Measurements from ENCODE around the gene ZFPM1. TPM values are rescaled to one million over a fixed set of nuclear protein-coding genes. Genes with fewer than 3 reads are reported as not detected.
A peak's percentile ranks its signal among the peaks of the same experiment; 100 is the strongest.

Gene ZFPM1
- total and polyA plus RNA-seq, 2 of the 8 experiments (the other 6 are each of a cell fraction or from before 2014, with no cell fraction given), result 0.74 to 4.8 TPM

DNA sequence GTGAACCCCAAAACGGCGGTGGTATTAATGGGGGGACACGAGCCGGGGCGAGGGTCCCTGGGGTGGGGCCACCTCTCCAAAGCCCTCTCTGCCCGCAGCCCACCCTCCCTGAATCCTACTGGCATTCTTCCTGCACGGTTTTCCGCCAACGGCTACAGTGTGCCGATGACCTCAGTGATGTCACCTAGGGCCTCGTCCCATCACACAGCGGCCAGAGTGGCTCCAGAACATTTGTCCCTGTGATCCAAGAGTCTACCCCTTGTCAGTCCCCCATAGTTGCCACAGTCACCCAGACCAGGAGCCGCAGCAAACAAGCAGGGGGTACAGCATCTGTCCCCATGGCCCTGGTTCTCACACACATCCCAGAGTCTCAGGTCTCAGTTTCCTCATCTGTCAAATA lies 13.9 kb downstream of the ZFPM1 start:
- H4K20me1 ChIP-seq (replicated peaks in 1 of 2; ENCODE audit: control insufficient read depth in 1 of 2, insufficient read depth in 2 of 2, low read length in 2 of 2), result peaks cover 0 to 4% of the 10 kb centered on the region in 2 experiments
- H4K91ac ChIP-seq (replicated peaks; ENCODE audit: insufficient read length, low read length), result no peak overlapping the region
- no peak for TF ChIP-seq TBP (IDR thresholded peaks at IDR 0.05; ENCODE audit: low read depth, low read length)
- TF ChIP-seq, protein P1, sequence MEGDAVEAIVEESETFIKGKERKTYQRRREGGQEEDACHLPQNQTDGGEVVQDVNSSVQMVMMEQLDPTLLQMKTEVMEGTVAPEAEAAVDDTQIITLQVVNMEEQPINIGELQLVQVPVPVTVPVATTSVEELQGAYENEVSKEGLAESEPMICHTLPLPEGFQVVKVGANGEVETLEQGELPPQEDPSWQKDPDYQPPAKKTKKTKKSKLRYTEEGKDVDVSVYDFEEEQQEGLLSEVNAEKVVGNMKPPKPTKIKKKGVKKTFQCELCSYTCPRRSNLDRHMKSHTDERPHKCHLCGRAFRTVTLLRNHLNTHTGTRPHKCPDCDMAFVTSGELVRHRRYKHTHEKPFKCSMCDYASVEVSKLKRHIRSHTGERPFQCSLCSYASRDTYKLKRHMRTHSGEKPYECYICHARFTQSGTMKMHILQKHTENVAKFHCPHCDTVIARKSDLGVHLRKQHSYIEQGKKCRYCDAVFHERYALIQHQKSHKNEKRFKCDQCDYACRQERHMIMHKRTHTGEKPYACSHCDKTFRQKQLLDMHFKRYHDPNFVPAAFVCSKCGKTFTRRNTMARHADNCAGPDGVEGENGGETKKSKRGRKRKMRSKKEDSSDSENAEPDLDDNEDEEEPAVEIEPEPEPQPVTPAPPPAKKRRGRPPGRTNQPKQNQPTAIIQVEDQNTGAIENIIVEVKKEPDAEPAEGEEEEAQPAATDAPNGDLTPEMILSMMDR (IDR thresholded peaks at IDR 0.05; ENCODE audit: control extremely low read depth in 1 of 3, insufficient read depth in 1 of 3, low read depth in 1 of 3, low read length in 3 of 3), result no peak
- no peak for TF ChIP-seq SIRT6 (IDR thresholded peaks at IDR 0.05; ENCODE audit: low read length)
- no peak for TF ChIP-seq JUND (IDR thresholded peaks at IDR 0.05; ENCODE audit: low read length)
- TF ChIP-seq CHD2 (IDR thresholded peaks at IDR 0.05; ENCODE audit: low read length), result no peak
- TF ChIP-seq EP300 (IDR thresholded peaks at IDR 0.05; ENCODE audit: borderline replicate concordance in 1 of 2, low read depth in 2 of 2, low read length in 2 of 2), result no peak
- no peak for TF ChIP-seq RBBP5 (IDR thresholded peaks at IDR 0.05; ENCODE audit: borderline replicate concordance, low read depth, low read length)
- no peak for TF ChIP-seq CHD1 (IDR thresholded peaks at IDR 0.05; ENCODE audit: low read depth, low read length)
- TF ChIP-seq FOSL1 (IDR thresholded peaks at IDR 0.05; ENCODE audit: insufficient read depth, low read depth, low read length), result no peak
- no peak for TF ChIP-seq SUZ12 (IDR thresholded peaks at IDR 0.05; ENCODE audit: low read length)
- no peak for TF ChIP-seq SP2 (IDR thresholded peaks at IDR 0.05; ENCODE audit: low read length)
- no peak for TF ChIP-seq PHF8 (conservative IDR thresholded peaks at IDR 0.05; ENCODE audit: low read depth, low read length)

More for the DNA sequence above, 13.9 kb downstream of the ZFPM1 start:
- POLR2A ChIA-PET (ENCODE audit: partially characterized antibody), result interaction anchor here (0.6 to 1.5 kb wide), 2 partner anchors 13 to 639 kb away, joined by 4 read pairs; no protein-coding TSS in a partner anchor
- Histone ChIP-seq H2BK12ac (ENCODE audit: low read depth, low read length) (no peak overlapping the region), H3K4me3 (ENCODE audit: extremely low read depth in 1 of 4, insufficient read depth in 2 of 4, low read depth in 3 of 4, low read length in 4 of 4) (no peak overlapping the region), H2BK20ac (ENCODE audit: low read length) (no peak overlapping the region), H3K23ac (ENCODE audit: insufficient read length) (no peak overlapping the region), H2BK5ac (ENCODE audit: low read depth, low read length) (no peak overlapping the region), H3K56ac (replicated peaks; ENCODE audit: insufficient read length, low read depth, low read length) (no peak overlapping the region), H4K5ac (ENCODE audit: insufficient read length, low read depth, low read length) (no peak overlapping the region), H3K23me2 (ENCODE audit: low read depth, low read length) (no peaks in the 10 kb centered on the region; the same call in 1 of the 2 replicates), H3K4me2 (ENCODE audit: insufficient read depth in 1 of 2, low read depth in 2 of 2, low read length in 2 of 2) (no peak overlapping the region), H3K27ac (ENCODE audit: low read depth, low read length) (no peak overlapping the region), H3K9ac (replicated peaks in 1 of 4; ENCODE audit: extremely low read depth in 1 of 4, low read depth in 3 of 4, low read length in 3 of 4) (no peak overlapping the region), H3K79me2 (ENCODE audit: control insufficient read depth in 1 of 2, insufficient read depth in 2 of 2, low read length in 2 of 2) (no peaks in the 10 kb centered on the region), H3K9me3 (ENCODE audit: insufficient read depth in 2 of 2, low read depth in 1 of 2, low read length in 1 of 2) (no peaks in the 10 kb centered on the region), H3K79me1 (ENCODE audit: low read depth, low read length) (peaks cover 4% of the 10 kb centered on the region; the same call in 1 of the 2 replicates), H4K8ac (ENCODE audit: extremely low read depth, insufficient read depth, low read length) (no peak overlapping the region), H3K4ac (replicated peaks; ENCODE audit: insufficient read length, low read depth, low read length) (no peak overlapping the region), H2AK5ac (ENCODE audit: low read depth, low read length) (no peak overlapping the region), H3K4me1 (replicated peaks in 1 of 4; ENCODE audit: control insufficient read depth in 3 of 4, insufficient read depth in 4 of 4, low read length in 3 of 4) (peaks cover 0 to 18% (median 12%) of the 10 kb centered on the region in 4 experiments; a peak in 6 of 7 replicates), H3K14ac (ENCODE audit: insufficient read length) (no peak overlapping the region), H3K27me3 (replicated peaks in 1 of 4; ENCODE audit: control insufficient read depth in 3 of 4, extremely low read depth in 1 of 4, insufficient read depth in 3 of 4, low read length in 3 of 4) (no peaks in the 10 kb centered on the region), H3K18ac (ENCODE audit: extremely low read depth, low read length) (peak overlapping the region; percentile 48), H2BK120ac (replicated peaks; ENCODE audit: low read depth, low read length) (no peak overlapping the region), H2AFZ (ENCODE audit: low read length) (no peak overlapping the region), H3K36me3 (ENCODE audit: control insufficient read depth in 2 of 4, insufficient read depth in 4 of 4, low read length in 3 of 4) (no peaks in the 10 kb centered on the region), H2BK15ac (ENCODE audit: low read length) (no peak overlapping the region)
- DNase-seq (ENCODE audit: low read depth in 1 of 2, low spot score in 2 of 2) (no peak), FAIRE-seq (no peak)
- 93% methylated on average over 12 of the region's 13 CpGs; no CpG with 5 or more reads in 1 of the 2 experiments for WGBS, 2 experiments (ENCODE audit: extremely low coverage in 1 of 2, insufficient coverage in 1 of 2, insufficient read length in 1 of 2, insufficient replicate concordance in 2 of 2, low coverage in 1 of 2, low lambda C conversion rate in 2 of 2, missing lambda C conversion rate in 1 of 2)
- CTCF ChIA-PET (ENCODE audit: partially characterized antibody), result interaction anchor here (0.6 to 1.7 kb wide), 4 partner anchors 10 to 472 kb away, joined by 3 to 4 read pairs (median 4); no protein-coding TSS in a partner anchor
